HepG2 (cell line): Measurements from ENCODE around the gene CLDN9. TPM values are rescaled to one million over a fixed set of nuclear protein-coding genes. Genes with fewer than 3 reads are reported as not detected.

ENCODE experiments used
- CEBPB ChIP-seq: IDR thresholded peaks from 2 replicates; pipeline ENCODE4 v1.6.1; 2011; ENCODE audit warnings: low read depth, low read length, improper control_type of control experiment, borderline replicate concordance
- CHD4 ChIP-seq: fragments of 200-600 bp; sonication (generic); IDR thresholded peaks from 2 replicates; pipeline ENCODE4 v1.7.0; 2017; ENCODE audit warnings: mild to moderate bottlenecking, low read length, borderline replicate concordance
- FOXP1 ChIP-seq, 2 experiments: fragments of 450-650 bp in 1 of 2; IDR thresholded peaks; 2 replicates each; pipeline ENCODE4 v1.6.1; 2017 to 2018; ENCODE audit warnings: antibody characterized with exemption in 1 of 2
- GZF1 ChIP-seq: sonication (generic); formaldehyde crosslinking; IDR thresholded peaks from 2 replicates; pipeline ENCODE4 v1.5.1; 2020; ENCODE audit warnings: mild to moderate bottlenecking, missing genetic modification reagents
- HBP1 ChIP-seq: IDR thresholded peaks from 2 replicates; pipeline ENCODE4 v1.6.1; 2016; ENCODE audit warnings: low read depth, control low read depth
- IKZF4 ChIP-seq: sonication (generic); formaldehyde crosslinking; IDR thresholded peaks from 2 replicates; pipeline ENCODE4 v1.5.1; 2020; ENCODE audit warnings: borderline replicate concordance, mild to moderate bottlenecking, low read depth, missing genetic modification reagents; ENCODE audit errors: not compliant biosample characterization
- JUNB ChIP-seq: sonication (generic); formaldehyde crosslinking; IDR thresholded peaks from 2 replicates; pipeline ENCODE4 v1.8.0; 2022; ENCODE audit warnings: missing genetic modification reagents, mild to moderate bottlenecking, borderline replicate concordance
- MBD4 ChIP-seq: IDR thresholded peaks from 2 replicates; pipeline ENCODE4 v1.6.1; 2012; ENCODE audit warnings: low read length, inconsistent platforms, borderline replicate concordance
- NBN ChIP-seq: fragments of 450-650 bp; conservative IDR thresholded peaks from 2 replicates; pipeline ENCODE4 v1.6.1; 2017
- TOE1 ChIP-seq: sonication (generic); formaldehyde crosslinking; IDR thresholded peaks from 2 replicates; pipeline ENCODE4 v1.4.0; 2020; ENCODE audit warnings: mild to moderate bottlenecking, missing genetic modification reagents
- USF2 ChIP-seq, 2 experiments: sonication (generic) in 1 of 2; formaldehyde crosslinking in 1 of 2; IDR thresholded peaks; 2 replicates each; pipeline versions ENCODE4 v1.5.1 to v1.6.1; 2011 to 2020; ENCODE audit warnings: borderline replicate concordance in 1 of 2, low read depth in 1 of 2, low read length in 1 of 2, mild to moderate bottlenecking in 1 of 2, missing genetic modification reagents in 1 of 2, moderate library complexity in 1 of 2
- ZBTB46 ChIP-seq: sonication (generic); formaldehyde crosslinking; IDR thresholded peaks from 2 replicates; pipeline ENCODE4 v1.4.0; 2020; ENCODE audit warnings: mild to moderate bottlenecking, missing genetic modification reagents, borderline replicate concordance
- ZNF276 ChIP-seq: sonication (generic); formaldehyde crosslinking; IDR thresholded peaks from 2 replicates; pipeline ENCODE4 v1.4.0; 2020; ENCODE audit warnings: mild to moderate bottlenecking, low read depth, missing genetic modification reagents
- ZNF362 ChIP-seq: sonication (generic); formaldehyde crosslinking; IDR thresholded peaks from 2 replicates; pipeline ENCODE4 v1.4.0; 2020; ENCODE audit warnings: missing genetic modification reagents, mild to moderate bottlenecking, borderline replicate concordance
- ZNF383 ChIP-seq: sonication (generic); formaldehyde crosslinking; IDR thresholded peaks from 2 replicates; pipeline ENCODE4 v1.4.0; 2020; ENCODE audit warnings: missing genetic modification reagents, mild to moderate bottlenecking, borderline replicate concordance
- ZNF501 ChIP-seq: sonication (generic); formaldehyde crosslinking; IDR thresholded peaks from 2 replicates; pipeline ENCODE4 v1.5.1; 2020; ENCODE audit warnings: mild to moderate bottlenecking, moderate library complexity, missing genetic modification reagents
- ZNF567 ChIP-seq: sonication (generic); formaldehyde crosslinking; IDR thresholded peaks from 2 replicates; pipeline ENCODE4 v1.8.1; 2023; ENCODE audit warnings: mild to moderate bottlenecking, missing genetic modification reagents, borderline replicate concordance
- ZNF720 ChIP-seq: sonication (generic); formaldehyde crosslinking; IDR thresholded peaks from 2 replicates; pipeline ENCODE4 v1.4.0; 2020; ENCODE audit warnings: missing genetic modification reagents
- ZNF781 ChIP-seq: sonication (generic); formaldehyde crosslinking; IDR thresholded peaks from 2 replicates; pipeline ENCODE4 v1.5.1; 2020; ENCODE audit warnings: borderline replicate concordance, mild to moderate bottlenecking, missing genetic modification reagents; ENCODE audit errors: not compliant biosample characterization
- ZNF839 ChIP-seq: sonication (generic); formaldehyde crosslinking; IDR thresholded peaks from 2 replicates; pipeline ENCODE4 v1.4.0; 2020; ENCODE audit warnings: missing genetic modification reagents, mild to moderate bottlenecking, borderline replicate concordance
- polyA plus RNA-seq, 8 experiments: library from polyadenylated mRNA; depleted of rRNA in 3 of 8; stranded (reverse) in 7 of 8; unstranded in 1 of 8; fragments of >200 nt; fragmentation: Illumina TruSeq in 4 of 8; extraction: Trizol in 4 of 8; gene quantifications; 2 replicates each; pipeline versions ENCODE4 v1.2.1 to v1.2.3, GENCODE V29; 2011 to 2016; ENCODE audit warnings: low read depth in 4 of 8, missing spikeins in 1 of 8, mixed read lengths in 1 of 8; ENCODE audit not compliant: insufficient read depth in 1 of 8
- total RNA-seq, 5 experiments: library from RNA; depleted of rRNA; stranded (reverse); fragments of >200 nt; fragmentation: Illumina TruSeq; extraction: Trizol; gene quantifications; 2 replicates each; pipeline ENCODE4 v1.2.3, GENCODE V29; 2016; ENCODE audit warnings: low read depth in 1 of 5

The CLDN9 gene
- total and polyA plus RNA-seq, 2 of the 13 experiments (the other 11 are each of a cell fraction or from before 2014, with no cell fraction given): 0.15 to 0.26 TPM

GRCh38 chr16:3059041-3059722 lies 46.5 kb downstream of the CLDN9 start (continued):
- TF ChIP-seq ZNF276 (CRISPR knock-in tag): no peak
- no peak for TF ChIP-seq ZNF720
- no peak for TF ChIP-seq NBN
- no peak for TF ChIP-seq USF2 (IDR thresholded peaks at IDR 0.05; ENCODE audit: low read depth, low read length)
- TF ChIP-seq USF2 (CRISPR knock-in tag; IDR thresholded peaks at IDR 0.05; ENCODE audit: borderline replicate concordance): no peak
- no peak for TF ChIP-seq ZBTB46 (CRISPR knock-in tag)
- TF ChIP-seq TOE1: no peak
- no peak for TF ChIP-seq ZNF781 (CRISPR knock-in tag)
- TF ChIP-seq ZNF567: peak; percentile 81; the same call in 1 of the 2 replicates
- no peak for TF ChIP-seq GZF1
- TF ChIP-seq ZNF362: peak; percentile 64; the same call in 1 of the 2 replicates
- TF ChIP-seq CHD4: no peak
- no peak for TF ChIP-seq ZNF383
- no peak for TF ChIP-seq HBP1
- no peak for TF ChIP-seq FOXP1 (IDR thresholded peaks at IDR 0.05)
- TF ChIP-seq FOXP1 (CRISPR knock-in tag; IDR thresholded peaks at IDR 0.05): no peak
- no peak for TF ChIP-seq CEBPB
- no peak for TF ChIP-seq ZNF501 (CRISPR knock-in tag)
- TF ChIP-seq ZNF839 (CRISPR knock-in tag): no peak
- TF ChIP-seq MBD4: no peak
- TF ChIP-seq IKZF4 (CRISPR knock-in tag): peak; percentile 72
- TF ChIP-seq JUNB (CRISPR knock-in tag): no peak
